H9 (cell line): Measurements from ENCODE around the gene ARL8A. TPM values are rescaled to one million over a fixed set of nuclear protein-coding genes. Genes with fewer than 3 reads are reported as not detected.

Source experiments
- DNase-seq: peaks from one replicate; pipeline ENCODE4 v3.0.0-alpha.2; 2017
- H2AFZ ChIP-seq: one replicate; pipeline ENCODE4 v1.6.1; 2013; ENCODE audit warnings: mild to moderate bottlenecking, low read length, control low read depth, moderate library complexity
- H2AK5ac ChIP-seq: 2 replicates; pipeline ENCODE4 v1.6.1; 2013; ENCODE audit warnings: low read length, control low read depth, mixed read lengths; ENCODE audit not compliant: insufficient read length
- H2BK120ac ChIP-seq: one replicate; pipeline ENCODE4 v1.6.1; 2013; ENCODE audit warnings: low read depth, mild to moderate bottlenecking, low read length, control low read depth, inconsistent platforms; ENCODE audit not compliant: poor library complexity, severe bottlenecking
- H2BK12ac ChIP-seq: 2 replicates; pipeline ENCODE4 v1.6.1; 2013; ENCODE audit warnings: low read length, control low read depth, mixed read lengths, low read depth; ENCODE audit not compliant: insufficient read length
- H2BK15ac ChIP-seq: 2 replicates; pipeline ENCODE4 v1.6.1; 2013; ENCODE audit warnings: low read depth, low read length, control low read depth
- H2BK20ac ChIP-seq: one replicate; pipeline ENCODE4 v1.6.1; 2013; ENCODE audit warnings: low read depth, mild to moderate bottlenecking, low read length, control low read depth, inconsistent platforms; ENCODE audit not compliant: poor library complexity, severe bottlenecking
- H2BK5ac ChIP-seq: 2 replicates; pipeline ENCODE4 v1.6.1; 2013; ENCODE audit warnings: low read length, control low read depth, mixed read lengths; ENCODE audit not compliant: insufficient read length
- H3K14ac ChIP-seq: 2 replicates; pipeline ENCODE4 v1.6.1; 2013; ENCODE audit warnings: low read length, control low read depth; ENCODE audit not compliant: insufficient read depth
- H3K18ac ChIP-seq: 2 replicates; pipeline ENCODE4 v1.6.1; 2013; ENCODE audit warnings: low read depth, mild to moderate bottlenecking, mixed read lengths, low read length, control low read depth; ENCODE audit not compliant: insufficient read length
- H3K23ac ChIP-seq: 2 replicates; pipeline ENCODE4 v1.6.1; 2013; ENCODE audit warnings: low read length, control low read depth, mixed read lengths, low read depth; ENCODE audit not compliant: insufficient read length
- H3K23me2 ChIP-seq: 2 replicates; pipeline ENCODE4 v1.6.1; 2013; ENCODE audit warnings: low read depth, mild to moderate bottlenecking, mixed read lengths, low read length, control low read depth; ENCODE audit not compliant: insufficient read length, poor library complexity, severe bottlenecking
- H3K27ac ChIP-seq: 2 replicates; pipeline ENCODE4 v1.5.1; 2013; ENCODE audit warnings: low read length, control low read depth, mixed read lengths, low read depth; ENCODE audit not compliant: insufficient read length
- H3K27me3 ChIP-seq: 2 replicates; pipeline ENCODE4 v1.6.1; 2013; ENCODE audit warnings: low read length, control low read depth, inconsistent platforms; ENCODE audit not compliant: insufficient read depth
- H3K4ac ChIP-seq: 2 replicates; pipeline ENCODE4 v1.6.1; 2013; ENCODE audit warnings: low read depth, mild to moderate bottlenecking, control low read depth, inconsistent platforms, low read length, moderate library complexity
- H3K4me1 ChIP-seq: 2 replicates; pipeline ENCODE4 v1.6.1; 2013; ENCODE audit warnings: low read length, control low read depth, inconsistent platforms; ENCODE audit not compliant: insufficient read depth
- H3K4me2 ChIP-seq: 2 replicates; pipeline ENCODE4 v1.6.1; 2013; ENCODE audit warnings: low read length, control low read depth, mixed read lengths; ENCODE audit not compliant: insufficient read length, insufficient read depth
- H3K56ac ChIP-seq: 2 replicates; pipeline ENCODE4 v1.6.1; 2013; ENCODE audit warnings: low read depth, mild to moderate bottlenecking, mixed read lengths, low read length, control low read depth; ENCODE audit not compliant: insufficient read length
- H3K79me1 ChIP-seq: 2 replicates; pipeline ENCODE4 v1.6.1; 2013; ENCODE audit warnings: low read depth, mild to moderate bottlenecking, moderate library complexity, low read length, control low read depth, inconsistent platforms; ENCODE audit not compliant: insufficient read depth, poor library complexity, severe bottlenecking
- H3K79me2 ChIP-seq: 2 replicates; pipeline ENCODE4 v1.6.1; 2013; ENCODE audit warnings: low read length, control low read depth, inconsistent platforms; ENCODE audit not compliant: insufficient read depth
- H3K9ac ChIP-seq: 2 replicates; pipeline ENCODE4 v1.6.1; 2013; ENCODE audit warnings: low read length, control low read depth, mixed read lengths; ENCODE audit not compliant: insufficient read length; ENCODE audit errors: extremely low read depth
- H3K9me3 ChIP-seq: one replicate; pipeline ENCODE4 v1.6.1; 2013; ENCODE audit warnings: low read depth, low read length, inconsistent platforms; ENCODE audit not compliant: control insufficient read depth
- H3T11ph ChIP-seq: one replicate; pipeline ENCODE4 v1.6.1; 2013; ENCODE audit warnings: mild to moderate bottlenecking, low read length, control low read depth, inconsistent platforms
- H4K20me1 ChIP-seq: one replicate; pipeline ENCODE4 v1.6.1; 2013; ENCODE audit not compliant: control insufficient read depth, insufficient read length, insufficient read depth
- H4K5ac ChIP-seq: 2 replicates; pipeline ENCODE4 v1.6.1; 2013; ENCODE audit warnings: low read depth, mild to moderate bottlenecking, mixed read lengths, low read length, control low read depth; ENCODE audit not compliant: insufficient read length
- H4K8ac ChIP-seq: replicated peaks from 2 replicates; pipeline ENCODE4 v1.6.1; 2013; ENCODE audit warnings: low read length, control low read depth, mixed read lengths, low read depth; ENCODE audit not compliant: insufficient read length
- H4K91ac ChIP-seq: 2 replicates; pipeline ENCODE4 v1.6.1; 2013; ENCODE audit warnings: low read depth, mild to moderate bottlenecking, moderate library complexity, mixed read lengths, low read length, control low read depth; ENCODE audit not compliant: insufficient read length
- H3K27ac Mint-ChIP-seq, 3 experiments: 2 replicates in 2 of 3; 3 replicates in 1 of 3; pipeline ENCODE4 v1.8.0; 2020 to 2021; ENCODE audit warnings: mixed read lengths in 3 of 3, mild to moderate bottlenecking in 1 of 3, moderate library complexity in 1 of 3
- H3K27me3 Mint-ChIP-seq: 2 replicates; pipeline ENCODE4 v1.8.0; 2021; ENCODE audit warnings: low read depth, mild to moderate bottlenecking, moderate library complexity, mixed read lengths
- H3K36me3 Mint-ChIP-seq, 3 experiments: 2 replicates in 2 of 3; 3 replicates in 1 of 3; pipeline ENCODE4 v1.8.0; 2020 to 2021; ENCODE audit warnings: low read depth in 3 of 3, mixed read lengths in 3 of 3; ENCODE audit not compliant: insufficient read depth in 1 of 3
- H3K4me1 Mint-ChIP-seq, 2 experiments: 2 replicates each; pipeline ENCODE4 v1.8.0; 2020; ENCODE audit warnings: mixed read lengths in 2 of 2
- H3K4me3 Mint-ChIP-seq, 2 experiments: 2 replicates in 1 of 2; 3 replicates in 1 of 2; pipeline ENCODE4 v1.8.0; 2020 to 2021; ENCODE audit warnings: mild to moderate bottlenecking in 2 of 2, mixed read lengths in 2 of 2, moderate library complexity in 1 of 2
- H3K9me3 Mint-ChIP-seq, 2 experiments: 2 replicates in 1 of 2; 3 replicates in 1 of 2; pipeline ENCODE4 v1.8.0; 2020; ENCODE audit warnings: mild to moderate bottlenecking in 2 of 2, mixed read lengths in 2 of 2, moderate library complexity in 1 of 2
- CTCF ChIP-seq: fragments of 200-600 bp; sonication (generic); conservative IDR thresholded peaks from 3 replicates; pipeline ENCODE4 v1.8.0; 2021; ENCODE audit warnings: antibody characterized with exemption, mild to moderate bottlenecking
- WGBS: extraction: QIAGEN DNeasy Blood & Tissue Kit; methylation state at CpG from one replicate; pipeline ENCODE4 v1.1.7; 2013; ENCODE audit warnings: missing lambda C conversion rate, low lambda C conversion rate, mixed read lengths; ENCODE audit not compliant: insufficient read length; ENCODE audit errors: extremely low coverage; 5-methylcytosine and 5-hydroxymethylcytosine counted together
- total RNA-seq: library from RNA; stranded (reverse); gene quantifications from 2 replicates; pipeline ENCODE4 v1.2.1, GENCODE V29; 2021

ARL8A gene
- total RNA-seq, 1 experiment from 2014 or later, result 67.2 TPM

DNA sequence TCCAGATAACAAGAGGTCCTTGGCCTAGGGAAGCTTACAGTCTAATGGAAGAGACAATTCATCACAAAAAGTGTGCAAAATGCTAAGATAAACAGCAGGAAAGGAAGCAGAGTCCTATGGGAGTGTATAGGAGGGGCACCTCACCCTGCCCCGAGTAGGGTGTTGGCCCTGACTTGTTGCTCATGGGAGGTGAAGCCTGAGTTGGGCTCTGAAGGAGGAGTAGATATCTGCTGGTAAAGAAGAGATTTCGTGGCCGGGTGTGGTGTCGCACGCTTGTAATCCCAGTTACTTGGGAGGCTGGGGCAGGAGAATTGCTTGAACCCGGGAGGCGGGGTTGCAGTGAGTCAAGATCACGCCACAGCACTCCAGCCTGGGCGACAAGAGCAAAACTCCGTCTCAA, 40.5 kb downstream of the ARL8A start:
- H3K27ac Mint-ChIP-seq, result peak overlapping the region in 1 of 3 experiments; percentile 52; a peak in 1 of 7 replicates
- no CpG with 5 or more reads among the region's 10 CpGs for WGBS

More for the DNA sequence above, 40.5 kb downstream of the ARL8A start:
- Histone ChIP-seq H2BK5ac (no peak overlapping the region), H4K5ac (no peak overlapping the region), H2BK120ac (no peak overlapping the region), H3T11ph (no peak overlapping the region), H4K20me1 (no peaks in the 10 kb centered on the region), H4K8ac (no peak overlapping the region), H2BK15ac (no peak overlapping the region), H3K4ac (no peak overlapping the region), H2AK5ac (no peak overlapping the region), H3K23ac (no peak overlapping the region), H3K79me1 (no peaks in the 10 kb centered on the region), H3K18ac (no peak overlapping the region), H3K27ac (no peak overlapping the region), H3K27me3 (no peaks in the 10 kb centered on the region), H4K91ac (no peak overlapping the region), H3K9ac (no peak overlapping the region), H2AFZ (no peak overlapping the region), H3K23me2 (no peaks in the 10 kb centered on the region), H3K4me1 (peaks cover 2% of the 10 kb centered on the region; the same call in 1 of the 2 replicates), H2BK12ac (no peak overlapping the region), H2BK20ac (no peak overlapping the region), H3K14ac (no peak overlapping the region), H3K9me3 (no peaks in the 10 kb centered on the region), H3K4me2 (no peak overlapping the region), H3K56ac (no peak overlapping the region), H3K79me2 (no peaks in the 10 kb centered on the region)
- Mint-ChIP-seq H3K9me3 (no peaks in the 10 kb centered on the region; a peak in 1 of 5 replicates), H3K36me3 (no peaks in the 10 kb centered on the region), H3K4me1 (peaks cover 46 to 59% of the 10 kb centered on the region in 2 experiments), H3K27me3 (peaks cover 2% of the 10 kb centered on the region; the same call in 1 of the 2 replicates), H3K4me3 (no peak overlapping the region)
- no peak for TF ChIP-seq CTCF
- DNase-seq, result no peak
